Endothelial cell of umbilical vein (primary cell): ENCODE measurements around the gene LIMCH1. TPM values are rescaled to one million over a fixed set of nuclear protein-coding genes. Genes with fewer than 3 reads are reported as not detected.

ENCODE experiments used
- BruUV-seq: library from RNA; stranded (reverse); fragments of 400-500 nt; replicated peaks from 2 replicates; lab custom pipeline; 2021; lab: Mats Ljungman, UMichigan
- CTCF ChIA-PET: fragments of 300-600, 350-600 bp; sonication (Branson Sonifier 250); formaldehyde crosslinking; loops from one replicate; lab custom pipeline; 2021; ENCODE audit warnings: antibody characterized with exemption, inconsistent platforms; lab: Charles Lee
- POLR2A ChIA-PET: fragments of 300-600, 350-600 bp; sonication (Branson Sonifier 250); formaldehyde crosslinking; loops from one replicate; lab custom pipeline; 2021; ENCODE audit warnings: antibody characterized with exemption, inconsistent platforms; lab: Charles Lee
- DNase-seq: peaks from one replicate; pipeline ENCODE4 v3.0.0-alpha.2; 2011; ENCODE audit warnings: low read depth, low spot score
- FAIRE-seq: peaks from 2 replicates; lab custom pipeline; 2011; peaks lifted over from hg19 to GRCh38; lab: Jason Lieb, UNC
- H2AFZ ChIP-seq: 2 replicates; pipeline ENCODE4 v1.6.0; 2012; ENCODE audit warnings: low read depth, low read length, control low read depth, inconsistent platforms
- H3K27ac ChIP-seq: 2 replicates; pipeline ENCODE4 v1.5.1; 2011; ENCODE audit warnings: low read depth, mild to moderate bottlenecking, control low read depth, low read length, moderate library complexity; ENCODE audit not compliant: insufficient read depth
- H3K27me3 ChIP-seq, 2 experiments: 2 replicates each; pipeline versions ENCODE4 v1.6.0 to v1.6.1; 2011; ENCODE audit warnings: low read length in 2 of 2, mixed read lengths in 1 of 2; ENCODE audit not compliant: control insufficient read depth in 2 of 2, insufficient read depth in 2 of 2
- H3K36me3 ChIP-seq, 2 experiments: 2 replicates in 1 of 2; 3 replicates in 1 of 2; pipeline ENCODE4 v1.5.1; 2011; ENCODE audit warnings: low read length in 2 of 2, mild to moderate bottlenecking in 1 of 2, moderate library complexity in 1 of 2; ENCODE audit not compliant: control insufficient read depth in 2 of 2, insufficient read depth in 2 of 2; ENCODE audit errors: extremely low read depth in 1 of 2
- H3K4me1 ChIP-seq: 3 replicates; pipeline ENCODE4 v1.5.1; 2011; ENCODE audit warnings: mild to moderate bottlenecking, low read length; ENCODE audit not compliant: control insufficient read depth, insufficient read depth; ENCODE audit errors: extremely low read depth
- H3K4me2 ChIP-seq: 2 replicates; pipeline ENCODE4 v1.6.1; 2011; ENCODE audit warnings: low read length, control low read depth, mixed read lengths; ENCODE audit not compliant: insufficient read depth
- H3K4me3 ChIP-seq, 3 experiments: fragments of 200-600 bp in 1 of 3; sonication (generic), shearing (Covaris generic) in 1 of 3; replicated peaks in 1 of 3; 2 replicates each; pipeline ENCODE4 v1.5.1; 2011 to 2016; ENCODE audit warnings: control low read depth in 3 of 3, low read length in 3 of 3, mild to moderate bottlenecking in 2 of 3, inconsistent platforms in 1 of 3, low read depth in 1 of 3, moderate library complexity in 1 of 3; ENCODE audit not compliant: insufficient read depth in 1 of 3
- H3K79me2 ChIP-seq: 2 replicates; pipeline ENCODE4 v1.6.0; 2012; ENCODE audit warnings: low read length, inconsistent platforms; ENCODE audit not compliant: control insufficient read depth, insufficient read depth
- H3K9ac ChIP-seq: replicated peaks from 2 replicates; pipeline ENCODE3; 2011; ENCODE audit warnings: low read length, control low read depth; ENCODE audit not compliant: insufficient read depth; ENCODE audit errors: extremely low read depth
- H3K9me1 ChIP-seq: replicated peaks from 3 replicates; pipeline ENCODE4 v1.6.0; 2011; ENCODE audit warnings: mild to moderate bottlenecking, low read length; ENCODE audit not compliant: control insufficient read depth, insufficient read depth; ENCODE audit errors: extremely low read depth
- H3K9me3 ChIP-seq: replicated peaks from 2 replicates; pipeline ENCODE4 v1.5.1; 2012; ENCODE audit warnings: low read length, inconsistent platforms; ENCODE audit not compliant: control insufficient read depth, insufficient read depth
- H4K20me1 ChIP-seq: replicated peaks from 2 replicates; pipeline ENCODE3; 2011; ENCODE audit warnings: mild to moderate bottlenecking, low read length; ENCODE audit not compliant: control insufficient read depth, insufficient read depth; ENCODE audit errors: extremely low read depth
- CTCF ChIP-seq, 2 donors: IDR thresholded peaks; 1 replicate in 1 of 2; 2 replicates in 1 of 2; pipeline ENCODE4 v1.5.1; 2011; ENCODE audit warnings: low read length in 2 of 2, mild to moderate bottlenecking in 2 of 2, moderate library complexity in 2 of 2, control low read depth in 1 of 2, inconsistent platforms in 1 of 2, low read depth in 1 of 2; ENCODE audit not compliant: insufficient read depth in 1 of 2; ENCODE audit errors: extremely low read depth in 1 of 2
- EZH2 ChIP-seq: IDR thresholded peaks from 2 replicates; pipeline ENCODE4 v1.6.1; 2012; ENCODE audit warnings: borderline replicate concordance, low read depth, mild to moderate bottlenecking, moderate library complexity, low read length, inconsistent platforms; ENCODE audit not compliant: severe bottlenecking
- FOS ChIP-seq: IDR thresholded peaks from 2 replicates; pipeline ENCODE4 v1.6.1; 2011; ENCODE audit warnings: mild to moderate bottlenecking, low read length, moderate library complexity, borderline replicate concordance; ENCODE audit not compliant: insufficient read depth
- GATA2 ChIP-seq: IDR thresholded peaks from 2 replicates; pipeline ENCODE4 v1.7.0; 2011; ENCODE audit warnings: low read depth, mild to moderate bottlenecking, moderate library complexity, mixed read lengths, low read length; ENCODE audit not compliant: insufficient read length, insufficient read depth
- JUN ChIP-seq: IDR thresholded peaks from 2 replicates; pipeline ENCODE4 v1.6.1; 2011; ENCODE audit warnings: borderline replicate concordance, low read depth; ENCODE audit not compliant: insufficient read length, insufficient read depth
- MAX ChIP-seq: IDR thresholded peaks from 2 replicates; pipeline ENCODE4 v1.6.1; 2011; ENCODE audit not compliant: insufficient read depth, insufficient read length
- MYC ChIP-seq: IDR thresholded peaks from one replicate; pipeline ENCODE4 v1.6.1; 2011; ENCODE audit warnings: mild to moderate bottlenecking, low read depth, low read length
- POLR2A ChIP-seq: IDR thresholded peaks from 2 replicates; pipeline ENCODE4 v1.6.1; 2012; ENCODE audit warnings: low read depth, mild to moderate bottlenecking, control low read depth, low read length
- POLR2AphosphoS5 ChIP-seq: IDR thresholded peaks from 2 replicates; pipeline ENCODE4 v1.6.1; 2012; ENCODE audit warnings: low read depth, mild to moderate bottlenecking, control low read depth, low read length, moderate library complexity; ENCODE audit not compliant: insufficient read depth
- dilution Hi-C: fragments of 300-500 bp; cut with MboI; formaldehyde crosslinking; loops from one replicate; pipeline ENCODE4 v1.15.0; 2019; ENCODE audit warnings: low sequenced_read_pairs; ENCODE audit not compliant: extremely low pct_ligation_motif_present
- intact Hi-C: fragments of 100-400 bp; cut with micrococcal nuclease; formaldehyde crosslinking; loops from one replicate; pipeline ENCODE4 v1.10.0; 2022
- polyA plus RNA-seq, 4 experiments: library from polyadenylated mRNA; depleted of rRNA in 3 of 4; stranded (reverse) in 3 of 4; unstranded in 1 of 4; fragments of >200 nt; gene quantifications; 2 replicates each; pipeline versions ENCODE4 v1.2.1 to v1.2.3, GENCODE V29; 2011 to 2012; ENCODE audit warnings: missing spikeins in 1 of 4
- total RNA-seq: library from RNA; stranded (reverse); gene quantifications from 2 replicates; pipeline ENCODE4 v1.2.3, GENCODE V29; 2021

LIMCH1 gene
- total and polyA plus RNA-seq, 2 donors (not counting 3 experiments of a cell fraction or from before 2014, with no cell fraction given), result 14.3 to 32.8 TPM

GRCh38 chr4:41532336-41532735, 5.6 kb upstream of the LIMCH1 start:
- intact Hi-C loops (no loop called here), dilution Hi-C loops (no loop called here)
- Histone ChIP-seq H3K4me3 (no peak overlapping the region), H4K20me1 (no peaks in the 10 kb centered on the region), H3K9me3 (no peaks in the 10 kb centered on the region), H3K4me2 (no peak overlapping the region), H3K4me1 (peaks cover 33% of the 10 kb centered on the region), H3K9ac (no peak overlapping the region), H3K27me3 (no peaks in the 10 kb centered on the region), H3K9me1 (no peaks in the 10 kb centered on the region), H2AFZ (no peak overlapping the region), H3K79me2 (no peaks in the 10 kb centered on the region), H3K27ac (no peak overlapping the region), H3K36me3 (no peaks in the 10 kb centered on the region)
- no peak for DNase-seq
- TF ChIP-seq MAX, result no peak
- TF ChIP-seq GATA2, result no peak
- TF ChIP-seq MYC, result no peak
- TF ChIP-seq JUN, result no peak
- TF ChIP-seq CTCF (IDR thresholded peaks at IDR 0.05; ENCODE audit: extremely low read depth in 1 of 2, insufficient read depth in 1 of 2, low read depth in 1 of 2, low read length in 2 of 2), result no peak
- TF ChIP-seq FOS, result no peak
- no peak for TF ChIP-seq EZH2
- no peak for TF ChIP-seq POLR2A
- TF ChIP-seq POLR2AphosphoS5, result no peak
- CTCF ChIA-PET, result no interaction called here
- POLR2A ChIA-PET, result no interaction called here
- no peak for FAIRE-seq
- no TSS peak for BruUV-seq
